SK-N-SH treated with all-trans-retinoic acid at 6 μM for 48 hours (cell line): ENCODE results near the gene ADORA2A.

ENCODE experiments used
- ARNTL ChIP-seq: fragments of 450-650 bp; formaldehyde crosslinking; IDR thresholded peaks from 2 replicates; pipeline ENCODE4 v1.5.0; 2020; ENCODE audit warnings: low read depth, mild to moderate bottlenecking, moderate library complexity, borderline replicate concordance
- CREB5 ChIP-seq: fragments of 250-450 bp; sonication (Bioruptor Pico); IDR thresholded peaks from 2 replicates; pipeline ENCODE4 v1.5.1; 2020; ENCODE audit warnings: low read depth, mild to moderate bottlenecking, moderate library complexity
- GLIS3 ChIP-seq: fragments of 250-450 bp; sonication (Bioruptor Pico); IDR thresholded peaks from 2 replicates; pipeline ENCODE4 v1.5.0; 2020; ENCODE audit warnings: mild to moderate bottlenecking, moderate library complexity
- ISL1 ChIP-seq: fragments of 250-450 bp; sonication (Bioruptor Pico); IDR thresholded peaks from 2 replicates; pipeline ENCODE4 v2.1.2; 2022; ENCODE audit warnings: mild to moderate bottlenecking, moderate library complexity
- PATZ1 ChIP-seq: fragments of 250-450 bp; sonication (Bioruptor Pico); IDR thresholded peaks from 2 replicates; pipeline ENCODE4 v1.8.0; 2020; ENCODE audit warnings: mild to moderate bottlenecking, moderate library complexity, borderline replicate concordance
- RARB ChIP-seq: fragments of 250-450 bp; sonication (Bioruptor Pico); IDR thresholded peaks from 2 replicates; pipeline ENCODE4 v1.8.0; 2021; ENCODE audit warnings: mild to moderate bottlenecking, moderate library complexity
- TCF4 ChIP-seq: fragments of 250-450 bp; sonication (Bioruptor Pico); IDR thresholded peaks from 2 replicates; pipeline ENCODE4 v1.8.0; 2021; ENCODE audit warnings: mild to moderate bottlenecking, moderate library complexity, borderline replicate concordance
- TOX ChIP-seq: fragments of 250-450 bp; sonication (Bioruptor Pico); IDR thresholded peaks from 2 replicates; pipeline ENCODE4 v1.8.0; 2021; ENCODE audit warnings: mild to moderate bottlenecking, moderate library complexity, borderline replicate concordance
- ZFP3 ChIP-seq: fragments of 250-450 bp; sonication (Bioruptor Pico); IDR thresholded peaks from 2 replicates; pipeline ENCODE4 v1.5.0; 2020; ENCODE audit warnings: mild to moderate bottlenecking, moderate library complexity
- ZNF565 ChIP-seq: fragments of 450-650 bp; formaldehyde crosslinking; conservative IDR thresholded peaks from 2 replicates; pipeline ENCODE4 v1.5.0; 2020; ENCODE audit warnings: low read depth, mild to moderate bottlenecking, moderate library complexity
- ZNF8 ChIP-seq: fragments of 450-650 bp; formaldehyde crosslinking; IDR thresholded peaks from 2 replicates; pipeline ENCODE4 v1.5.0; 2020; ENCODE audit warnings: mild to moderate bottlenecking, moderate library complexity

GRCh38 chr22:24416095-24416494 is 11.3 kb upstream of the ADORA2A start:
- TF ChIP-seq PATZ1 (CRISPR knock-in tag) (no peak), RARB (no peak), ZFP3 (CRISPR knock-in tag) (no peak), TOX (CRISPR knock-in tag) (no peak), GLIS3 (CRISPR knock-in tag) (no peak), CREB5 (CRISPR knock-in tag) (no peak), ISL1 (no peak), TCF4 (CRISPR knock-in tag) (peak; percentile 97), ARNTL (CRISPR knock-in tag) (no peak), ZNF8 (CRISPR knock-in tag) (no peak), ZNF565 (no peak)
